Thymus (tissue), 11 donors: ENCODE data around the gene MRTFB. TPM values are rescaled to one million over a fixed set of nuclear protein-coding genes. Genes with fewer than 3 reads are reported as not detected.

ENCODE experiments used
- DNase-seq, 9 donors: peaks; one replicate each; pipeline ENCODE4 v3.0.0-alpha.2; 2013; ENCODE audit warnings: low spot score in 9 of 9, low read depth in 6 of 9, missing footprints in 1 of 9
- H3K27ac ChIP-seq, 2 donors: one replicate each; pipeline ENCODE4 v1.5.1; 2013; ENCODE audit warnings: control low read depth in 1 of 2, low read depth in 1 of 2, low read length in 1 of 2, mild to moderate bottlenecking in 1 of 2, moderate library complexity in 1 of 2
- H3K27me3 ChIP-seq, 2 donors: one replicate each; pipeline ENCODE4 v1.5.1; 2013; ENCODE audit warnings: low read length in 1 of 2; ENCODE audit not compliant: control insufficient read depth in 2 of 2, insufficient read depth in 1 of 2
- H3K36me3 ChIP-seq, 2 donors: one replicate each; pipeline ENCODE4 v1.5.1; 2013; ENCODE audit warnings: low read length in 1 of 2, mild to moderate bottlenecking in 1 of 2, moderate library complexity in 1 of 2; ENCODE audit not compliant: control insufficient read depth in 2 of 2, insufficient read depth in 2 of 2
- H3K4me1 ChIP-seq, 2 donors: one replicate each; pipeline ENCODE4 v1.5.1; 2013; ENCODE audit warnings: low read length in 2 of 2; ENCODE audit not compliant: control insufficient read depth in 2 of 2, insufficient read depth in 2 of 2
- H3K4me3 ChIP-seq, 2 donors: one replicate each; pipeline ENCODE4 v1.5.1; 2013; ENCODE audit warnings: low read length in 2 of 2, control low read depth in 1 of 2, mild to moderate bottlenecking in 1 of 2
- H3K9me3 ChIP-seq, 2 donors: one replicate each; pipeline ENCODE4 v1.5.1; 2013; ENCODE audit warnings: low read length in 1 of 2, mild to moderate bottlenecking in 1 of 2; ENCODE audit not compliant: control insufficient read depth in 2 of 2, insufficient read depth in 1 of 2
- WGBS: extraction: QIAGEN DNeasy Blood & Tissue Kit; methylation state at CpG from one replicate; pipeline ENCODE4 v1.1.7; 2013; 5-methylcytosine and 5-hydroxymethylcytosine counted together
- polyA plus RNA-seq: library from polyadenylated mRNA; stranded (reverse); fragments of 200-250 nt; gene quantifications from one replicate; pipeline ENCODE4 v1.2.3, GENCODE V29; 2013
- total RNA-seq: library from RNA; stranded (reverse); fragments of 120-200 nt; gene quantifications from one replicate; pipeline ENCODE4 v1.2.4, GENCODE V29; 2013
- donor health status: healthy.

MRTFB gene
- total and polyA plus RNA-seq, 2 donors = 8.3 to 10.7 TPM

GRCh38 chr16:14198572-14198971 is 127.5 kb downstream of the MRTFB start:
- DNase-seq = no peak
- peaks cover 4 to 15% of the 10 kb centered on the region in 2 donors for H3K4me1 ChIP-seq
- no peak overlapping the region for H3K27ac ChIP-seq
- no peaks in the 10 kb centered on the region for H3K9me3 ChIP-seq
- H3K36me3 ChIP-seq = no peaks in the 10 kb centered on the region
- WGBS = 89% methylated on average over 1 of the region's 1 CpG
- no peaks in the 10 kb centered on the region for H3K27me3 ChIP-seq
- H3K4me3 ChIP-seq = no peak overlapping the region

- Histone ChIP-seq H3K36me3 (no peaks in the 10 kb centered on the region), H3K4me1 (peaks cover 4 to 12% of the 10 kb centered on the region in 2 donors), H3K27me3 (no peaks in the 10 kb centered on the region), H3K4me3 (no peak overlapping the region), H3K27ac (no peak overlapping the region), H3K9me3 (no peaks in the 10 kb centered on the region)
- no peak for DNase-seq
- 98% methylated on average over 4 of the region's 4 CpGs for WGBS
Measured at GRCh38 chr16:14199199-14199598, 128.1 kb downstream of the MRTFB start.

- DNase-seq = no peak
- 99% methylated on average over 1 of the region's 1 CpG for WGBS
- H3K27ac ChIP-seq = no peak overlapping the region
- H3K9me3 ChIP-seq = no peaks in the 10 kb centered on the region
- no peaks in the 10 kb centered on the region for H3K27me3 ChIP-seq
- H3K36me3 ChIP-seq = no peaks in the 10 kb centered on the region
- no peak overlapping the region for H3K4me3 ChIP-seq
- peaks cover 4 to 10% of the 10 kb centered on the region in 2 donors for H3K4me1 ChIP-seq
Measured at GRCh38 chr16:14199624-14200023, 128.5 kb downstream of the MRTFB start.

DNA sequence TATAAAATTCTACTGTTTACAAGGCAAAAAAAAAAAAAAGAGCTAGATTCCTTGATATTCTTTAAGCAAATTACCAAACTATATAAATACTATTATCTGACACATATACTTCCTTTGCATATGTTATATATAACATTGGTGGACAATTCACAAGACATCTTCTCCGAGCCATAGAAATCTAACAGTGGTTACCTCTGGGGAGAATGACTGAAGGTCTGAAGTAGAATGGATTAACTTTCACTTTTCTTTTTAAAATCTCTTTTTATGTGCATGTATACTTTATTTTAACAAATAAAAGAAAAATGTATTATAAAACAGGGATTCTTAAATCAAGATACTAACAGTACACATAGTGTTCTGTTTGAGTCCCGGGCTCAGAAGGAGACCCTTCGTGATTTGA is 131.0 kb downstream of the MRTFB start:
- H3K27me3 ChIP-seq = no peaks in the 10 kb centered on the region
- 78% methylated on average over 3 of the region's 3 CpGs for WGBS
- H3K27ac ChIP-seq = no peak overlapping the region
- H3K36me3 ChIP-seq = no peaks in the 10 kb centered on the region
- no peak for DNase-seq
- no peak overlapping the region for H3K4me3 ChIP-seq
- H3K4me1 ChIP-seq = peaks cover 0 to under 1% of the 10 kb centered on the region in 2 donors
- no peaks in the 10 kb centered on the region for H3K9me3 ChIP-seq

- no peaks in the 10 kb centered on the region for H3K4me1 ChIP-seq
- no peaks in the 10 kb centered on the region for H3K36me3 ChIP-seq
- H3K9me3 ChIP-seq = no peaks in the 10 kb centered on the region
- H3K27ac ChIP-seq = no peak overlapping the region
- H3K4me3 ChIP-seq = no peak overlapping the region
- DNase-seq = no peak
- H3K27me3 ChIP-seq = no peaks in the 10 kb centered on the region
Measured at GRCh38 chr16:14202697-14203096, 131.6 kb downstream of the MRTFB start.

- Histone ChIP-seq H3K9me3 (no peaks in the 10 kb centered on the region), H3K36me3 (no peaks in the 10 kb centered on the region), H3K4me1 (no peaks in the 10 kb centered on the region), H3K27ac (no peak overlapping the region), H3K4me3 (no peak overlapping the region), H3K27me3 (no peaks in the 10 kb centered on the region)
- 99% methylated on average over 2 of the region's 2 CpGs for WGBS
- no peak for DNase-seq
Measured at GRCh38 chr16:14203166-14203565, 132.0 kb downstream of the MRTFB start.

DNA sequence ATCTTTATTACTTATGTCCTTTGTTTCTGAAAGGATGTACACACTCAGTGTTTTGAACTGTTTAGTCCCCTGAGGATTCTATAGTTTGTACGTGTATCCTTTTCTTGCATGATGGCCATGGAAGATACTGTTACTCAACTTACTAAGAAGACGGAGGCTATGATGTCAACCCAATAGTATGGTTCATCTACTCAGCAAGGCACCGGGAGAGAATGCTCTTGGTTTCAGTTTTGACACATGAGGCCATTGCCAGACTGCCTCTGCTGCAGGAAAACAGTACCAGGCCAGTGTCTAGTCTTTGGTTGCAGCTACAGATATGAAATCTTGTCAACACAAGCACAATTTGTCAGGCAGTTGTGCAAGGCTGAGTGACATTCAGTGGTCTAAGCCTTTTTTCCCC is 134.5 kb downstream of the MRTFB start:
- Histone ChIP-seq H3K4me1 (no peaks in the 10 kb centered on the region), H3K4me3 (no peak overlapping the region), H3K27me3 (no peaks in the 10 kb centered on the region), H3K27ac (no peak overlapping the region), H3K9me3 (no peaks in the 10 kb centered on the region), H3K36me3 (no peaks in the 10 kb centered on the region)
- 96% methylated on average over 3 of the region's 3 CpGs for WGBS
- no peak for DNase-seq

GRCh38 chr16:14211856-14212543 is 140.9 kb downstream of the MRTFB start:
- Histone ChIP-seq H3K4me1 (no peaks in the 10 kb centered on the region), H3K36me3 (peaks cover 3 to 9% of the 10 kb centered on the region in 2 donors), H3K4me3 (no peak overlapping the region), H3K27ac (no peak overlapping the region), H3K27me3 (no peaks in the 10 kb centered on the region), H3K9me3 (no peaks in the 10 kb centered on the region)
- over 99% methylated on average over 6 of the region's 6 CpGs for WGBS
- no peak for DNase-seq

GRCh38 chr16:14215941-14216340 is 144.8 kb downstream of the MRTFB start:
- WGBS = 99% methylated on average over 3 of the region's 3 CpGs
- DNase-seq = no peak
- H3K27ac ChIP-seq = no peak overlapping the region
- H3K9me3 ChIP-seq = no peaks in the 10 kb centered on the region
- no peak overlapping the region for H3K4me3 ChIP-seq
- peaks cover 7 to 14% of the 10 kb centered on the region in 2 donors for H3K36me3 ChIP-seq
- H3K4me1 ChIP-seq = no peaks in the 10 kb centered on the region
- no peaks in the 10 kb centered on the region for H3K27me3 ChIP-seq
